GM19351 (cell line): Measurements from ENCODE around the gene IL3.

Experiments
- ATAC-seq: cut with Tn5 transposase; IDR thresholded peaks from one replicate; pipeline ENCODE4 v1.9.1; 2021; ENCODE audit warnings: mild to moderate bottlenecking, moderate library complexity; ENCODE audit not compliant: unreplicated experiment

The IL3 gene

GRCh38 chr5:132056610-132057497 lies 3.6 kb upstream of the IL3 start:
- no peak for ATAC-seq

DNA sequence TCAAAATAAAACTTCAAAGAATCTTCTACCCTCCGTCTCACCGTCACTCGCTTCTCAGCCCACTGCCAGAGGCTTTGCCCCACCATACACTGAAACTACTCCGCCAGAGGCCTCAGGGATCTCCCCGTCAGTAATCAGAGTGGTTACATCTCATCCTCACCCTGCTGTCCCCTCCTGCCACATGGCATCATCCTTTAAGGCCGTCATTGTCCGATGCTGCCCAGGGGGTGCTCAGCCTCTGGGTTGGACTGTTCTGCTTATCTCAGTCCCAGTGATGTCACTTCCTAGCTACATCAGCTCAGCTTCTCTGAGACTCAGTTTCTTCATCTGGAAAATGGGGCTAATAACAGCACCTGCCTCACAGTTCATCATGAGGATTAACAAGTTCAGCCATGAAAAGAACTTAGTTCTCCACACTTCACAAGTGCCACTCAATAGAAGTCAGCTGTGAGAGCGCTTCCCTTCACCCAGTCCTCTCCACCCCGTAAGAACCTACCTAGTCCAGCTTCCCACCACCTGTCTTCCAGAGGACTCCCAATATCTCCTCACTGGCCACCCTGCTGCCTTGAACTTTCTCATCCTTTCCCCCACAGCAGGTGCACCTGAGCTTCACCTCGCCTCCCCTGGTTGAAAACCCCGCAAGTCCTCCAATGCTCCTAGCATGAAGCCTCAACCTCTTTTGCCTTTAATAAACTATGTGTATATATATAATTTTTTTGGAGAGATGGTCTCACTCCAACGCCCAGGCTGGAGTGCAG lies 2.8 kb upstream of the IL3 start:
- no peak for ATAC-seq

- ATAC-seq = no peak
These were observed 1.8 kb upstream of the IL3 start for GRCh38 chr5:132058646-132059042.

- no peak for ATAC-seq
These were observed 1.3 kb upstream of the IL3 start for GRCh38 chr5:132059043-132059695.

GRCh38 chr5:132059696-132060500 lies 557 bp upstream of the IL3 start:
- no peak for ATAC-seq

DNA sequence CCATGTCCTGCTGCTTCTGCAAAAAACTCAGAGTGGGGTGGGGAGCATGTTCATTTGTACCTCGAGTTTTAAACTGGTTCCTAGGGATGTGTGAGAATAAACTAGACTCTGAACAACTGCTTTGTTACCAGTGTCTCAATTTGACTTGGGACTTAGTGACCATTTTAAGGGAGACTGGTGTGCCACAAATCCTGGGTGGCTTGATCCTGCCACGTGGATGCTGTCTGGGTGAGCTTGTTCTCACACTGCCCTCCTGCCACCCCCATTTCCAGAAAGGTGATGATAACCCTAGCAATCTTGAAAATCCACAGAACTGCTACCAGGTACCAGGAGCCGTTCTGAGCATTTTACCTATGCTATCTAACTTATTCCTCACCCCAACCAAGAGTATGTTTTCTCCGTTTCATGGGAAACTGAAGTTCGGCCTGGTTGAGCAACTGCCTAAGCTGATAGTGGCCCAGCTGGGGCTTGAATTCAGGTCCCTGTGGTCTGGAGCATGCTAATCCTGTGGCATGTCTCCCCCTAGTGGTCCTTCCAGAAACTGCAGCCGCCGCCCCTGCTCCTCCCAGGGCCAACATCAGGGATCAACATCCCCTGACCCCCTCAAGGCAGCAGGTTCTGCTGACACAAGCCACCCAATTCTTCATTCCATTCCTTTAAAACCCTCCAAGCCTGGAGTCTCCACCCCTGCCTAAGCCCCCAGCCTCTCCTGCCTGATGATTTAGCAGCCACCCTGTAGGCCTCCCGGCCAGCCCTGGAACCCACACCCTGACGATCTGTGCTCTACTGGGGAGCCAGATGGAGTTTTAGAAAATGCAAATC lies 2.8 kb downstream of the IL3 start:
- peak; percentile 58 for ATAC-seq

DNA sequence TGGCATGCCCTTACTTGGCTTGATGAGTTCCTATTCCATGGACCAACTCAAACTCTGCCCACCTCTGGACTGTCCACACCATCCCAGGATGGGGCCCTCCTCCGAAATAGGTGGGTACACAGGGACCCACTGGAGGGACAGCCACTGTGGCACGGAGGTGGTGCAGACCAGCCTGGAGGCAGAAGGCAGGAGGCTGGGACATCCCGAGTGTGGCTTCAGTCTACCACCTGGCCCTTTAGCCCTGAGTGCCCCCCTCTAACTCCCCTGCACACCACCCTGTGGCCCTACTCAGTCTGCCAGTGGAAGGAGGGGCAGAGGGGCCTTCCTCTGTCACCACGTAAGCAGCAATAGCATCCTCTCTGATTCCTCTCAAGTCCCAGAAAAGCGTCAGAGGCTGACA lies 3.7 kb downstream of the IL3 start:
- ATAC-seq = no peak

- peak; percentile 71 for ATAC-seq
These were observed 4.4 kb downstream of the IL3 start for GRCh38 chr5:132064738-132065331.

DNA sequence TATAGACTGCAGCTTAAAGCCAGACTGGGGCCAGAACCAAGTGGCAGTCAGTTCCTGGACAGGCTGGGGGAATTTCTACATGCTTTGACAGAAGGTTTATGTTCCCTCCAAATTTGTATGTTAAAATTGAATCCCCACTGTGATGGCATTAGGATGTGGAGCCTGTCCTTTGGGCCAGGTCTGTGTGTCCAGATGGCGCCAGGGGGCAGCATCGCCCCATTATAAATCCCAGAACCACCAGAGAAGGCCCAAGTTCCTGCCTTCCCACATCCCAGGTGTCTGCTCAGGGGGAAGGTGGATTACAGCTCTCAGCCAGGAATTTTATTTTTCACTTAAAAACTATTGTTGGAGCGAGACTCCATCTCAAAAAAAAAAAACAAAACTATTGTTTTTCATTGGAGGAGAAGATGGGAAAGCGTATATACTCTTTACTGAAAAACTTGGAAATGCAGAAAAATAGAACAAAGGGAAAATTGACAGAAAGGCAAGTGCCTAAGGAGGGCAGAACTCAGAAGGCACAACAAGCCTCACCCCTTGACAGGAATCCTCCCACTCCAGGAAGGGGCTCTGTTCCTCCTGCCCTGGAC lies 5.0 kb downstream of the IL3 start:
- ATAC-seq = peak; percentile 47

GRCh38 chr5:132065951-132066701 lies 5.7 kb downstream of the IL3 start:
- ATAC-seq = no peak

DNA sequence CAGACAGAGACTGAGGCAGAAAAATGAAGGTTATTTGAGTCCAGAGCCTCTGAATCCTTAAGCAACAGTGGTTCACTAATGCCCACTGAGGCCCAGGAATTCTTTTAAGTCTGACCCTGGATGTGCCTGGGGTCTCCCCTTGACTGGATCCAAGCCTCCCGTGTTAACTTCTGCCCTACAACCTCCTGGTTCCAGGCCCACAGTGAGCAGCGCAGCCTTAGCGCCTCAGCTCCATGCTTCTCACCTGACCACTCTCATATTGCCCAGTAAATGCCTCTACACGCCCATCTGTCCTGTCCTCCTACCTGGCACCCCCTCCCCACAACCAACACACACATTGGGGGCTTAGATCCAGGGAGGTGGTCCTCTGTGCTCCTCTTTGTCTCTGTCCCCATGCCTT lies 6.4 kb downstream of the IL3 start:
- ATAC-seq = no peak

DNA sequence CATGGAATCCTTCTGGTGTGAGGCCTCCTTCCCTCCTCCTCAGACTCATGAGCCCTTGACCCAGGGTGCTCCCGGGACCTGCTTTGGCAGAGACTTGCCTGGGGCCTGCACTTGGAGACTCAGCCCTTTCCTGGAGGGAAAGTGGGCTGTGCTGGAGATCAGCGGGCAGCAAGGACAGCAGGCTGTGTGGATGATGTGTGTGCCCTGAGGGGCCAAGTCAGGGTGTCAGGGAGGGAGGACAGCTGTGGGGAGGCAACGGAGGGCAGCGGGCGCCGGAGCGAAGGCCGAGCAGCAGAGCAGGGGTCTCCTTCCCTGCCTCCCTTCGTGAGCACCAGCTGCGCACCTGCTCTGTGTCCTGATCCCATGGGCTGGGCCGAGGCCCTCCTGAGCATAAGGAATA lies 7.0 kb downstream of the IL3 start:
- ATAC-seq = no peak

DNA sequence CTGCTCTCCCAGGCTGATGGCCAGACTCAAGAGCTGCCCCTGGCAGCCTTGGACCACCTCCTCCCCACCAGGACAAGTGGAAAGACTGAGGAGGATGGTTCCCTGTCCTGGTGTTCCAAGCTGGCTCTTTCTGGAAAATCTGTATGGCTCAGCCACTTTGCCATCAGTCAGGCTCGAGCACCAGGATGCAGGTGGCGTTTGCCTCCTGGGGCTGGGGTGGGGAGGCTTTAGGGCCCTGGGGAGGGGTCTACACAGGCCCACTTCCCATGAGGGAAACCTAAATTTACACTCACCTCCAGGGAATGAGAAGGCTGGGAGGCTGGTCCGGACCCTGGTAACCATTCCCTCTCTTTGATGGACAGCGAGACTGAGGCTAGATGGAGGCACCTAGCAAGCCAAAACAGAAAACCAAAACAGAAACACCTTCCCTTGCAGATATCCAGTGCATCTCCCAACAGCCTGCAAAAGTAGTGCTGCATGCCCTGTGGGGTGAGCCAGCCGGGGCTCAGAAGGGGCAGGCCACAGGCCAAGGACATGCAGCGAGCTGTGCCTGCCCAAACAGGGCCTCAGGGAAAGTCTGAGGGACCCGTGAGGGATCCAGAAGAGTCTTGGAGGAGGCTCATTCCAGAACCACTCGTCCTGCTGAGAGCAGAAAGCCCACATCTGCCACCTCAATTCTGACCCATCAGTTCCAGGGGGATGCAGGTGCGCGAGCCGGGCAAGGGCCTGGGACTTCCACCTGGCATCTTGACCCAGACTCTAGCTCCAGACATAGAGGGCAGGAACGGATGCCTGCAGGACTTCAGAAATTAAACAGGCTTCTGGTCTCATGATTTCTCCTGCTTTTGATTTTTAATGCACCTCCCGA lies 7.7 kb downstream of the IL3 start:
- no peak for ATAC-seq

- ATAC-seq = no peak
These were observed 9.1 kb downstream of the IL3 start for GRCh38 chr5:132069561-132069960.

- no peak for ATAC-seq
These were observed 9.5 kb downstream of the IL3 start for GRCh38 chr5:132069994-132070393.

DNA sequence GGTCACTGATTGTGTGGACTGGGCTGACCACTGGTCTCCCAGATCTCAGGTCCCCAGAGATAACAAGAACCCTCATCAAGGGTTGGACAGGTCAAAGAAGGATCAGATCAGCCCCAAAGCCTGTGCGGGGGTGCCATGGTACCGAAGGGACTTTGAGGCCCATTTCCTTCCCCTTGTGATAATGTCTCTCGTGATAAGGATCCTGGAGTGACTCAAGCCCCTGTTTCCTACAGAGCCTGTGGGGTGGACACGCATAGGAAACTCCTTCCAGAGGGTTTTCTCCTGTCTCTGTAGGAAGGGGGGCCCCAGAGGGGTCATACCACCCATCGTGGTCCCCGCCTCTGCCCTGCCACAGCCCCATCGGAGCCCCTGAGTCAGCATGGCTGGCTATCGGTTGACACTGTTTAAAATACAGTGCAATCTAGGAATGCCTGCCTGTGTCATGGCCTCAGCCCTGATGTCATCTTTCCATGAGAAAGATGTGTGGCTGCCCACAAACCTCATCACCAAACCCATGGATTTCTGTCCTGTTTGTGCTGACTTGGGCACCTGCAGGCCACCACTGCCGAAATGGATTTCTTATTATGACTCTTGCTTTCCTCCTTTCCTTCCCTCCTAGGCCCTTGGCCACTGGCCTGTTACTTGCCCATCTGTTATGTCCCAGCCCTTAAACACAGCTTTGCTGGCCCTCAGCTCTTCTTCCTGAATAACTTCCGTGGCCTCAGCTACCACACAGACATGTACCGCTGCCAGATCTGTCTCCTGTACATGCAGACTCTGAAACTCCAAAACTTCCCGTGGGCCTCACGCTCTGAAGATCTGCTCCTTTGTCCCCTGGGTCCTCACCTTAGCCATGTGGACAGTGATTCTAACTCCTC lies 10.2 kb downstream of the IL3 start:
- no peak for ATAC-seq

GRCh38 chr5:132071338-132071707 lies 10.9 kb downstream of the IL3 start:
- no peak for ATAC-seq
